SIG-M5 (cell line): ENCODE results near the gene HOXA13.

ENCODE experiments used
- DNase-seq: peaks from one replicate; lab custom pipeline; 2025; lab: John Stamatoyannopoulos, UW

HOXA13 gene

DNA sequence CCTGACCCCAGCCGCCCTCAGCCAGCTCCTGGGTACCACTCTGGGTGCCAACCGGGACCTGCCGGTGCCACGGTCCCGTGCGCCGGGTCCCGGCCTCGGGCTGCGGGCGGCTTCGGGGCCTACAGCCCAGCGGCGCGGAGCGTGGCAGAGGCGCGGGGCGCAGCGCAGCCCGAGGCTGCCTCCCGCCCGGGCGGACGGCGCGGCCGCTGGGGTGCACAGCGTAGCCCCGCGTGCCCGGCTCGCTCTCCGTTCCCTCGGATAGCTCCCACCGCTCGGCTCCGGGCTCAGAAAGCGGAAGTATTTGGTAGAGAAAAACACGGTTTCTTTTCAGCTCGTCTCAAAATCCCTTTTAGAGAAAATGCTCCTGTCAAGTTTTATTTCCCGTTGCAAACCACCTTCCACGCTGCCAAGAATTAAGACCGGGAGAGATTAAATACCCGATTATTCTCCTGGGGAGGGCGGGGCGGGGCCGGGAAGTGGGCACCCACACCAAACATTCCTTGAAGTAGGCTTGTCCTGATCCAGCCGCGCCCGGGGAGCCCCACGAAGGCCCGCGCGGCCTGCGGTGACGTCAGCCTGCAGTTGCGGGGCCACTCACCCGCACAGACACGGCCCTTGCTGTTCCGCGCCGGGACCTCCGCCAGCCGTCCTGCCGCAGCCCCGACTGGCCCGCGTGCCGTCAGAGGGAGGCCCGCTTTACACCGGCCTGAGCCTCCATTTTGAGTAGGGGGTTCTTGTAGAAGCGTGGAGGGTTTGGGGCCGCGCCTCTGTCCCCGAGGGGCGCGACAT lies 7.2 kb downstream of the HOXA13 start:
- no peak for DNase-seq

GRCh38 chr7:27191833-27192545 lies 7.9 kb downstream of the HOXA13 start:
- DNase-seq: no peak

- no peak for DNase-seq
Measured at GRCh38 chr7:27191161-27191731, 8.6 kb downstream of the HOXA13 start.

GRCh38 chr7:27189997-27190748 lies 9.7 kb downstream of the HOXA13 start:
- no peak for DNase-seq

GRCh38 chr7:27189295-27189996 lies 10.4 kb downstream of the HOXA13 start:
- no peak for DNase-seq

DNA sequence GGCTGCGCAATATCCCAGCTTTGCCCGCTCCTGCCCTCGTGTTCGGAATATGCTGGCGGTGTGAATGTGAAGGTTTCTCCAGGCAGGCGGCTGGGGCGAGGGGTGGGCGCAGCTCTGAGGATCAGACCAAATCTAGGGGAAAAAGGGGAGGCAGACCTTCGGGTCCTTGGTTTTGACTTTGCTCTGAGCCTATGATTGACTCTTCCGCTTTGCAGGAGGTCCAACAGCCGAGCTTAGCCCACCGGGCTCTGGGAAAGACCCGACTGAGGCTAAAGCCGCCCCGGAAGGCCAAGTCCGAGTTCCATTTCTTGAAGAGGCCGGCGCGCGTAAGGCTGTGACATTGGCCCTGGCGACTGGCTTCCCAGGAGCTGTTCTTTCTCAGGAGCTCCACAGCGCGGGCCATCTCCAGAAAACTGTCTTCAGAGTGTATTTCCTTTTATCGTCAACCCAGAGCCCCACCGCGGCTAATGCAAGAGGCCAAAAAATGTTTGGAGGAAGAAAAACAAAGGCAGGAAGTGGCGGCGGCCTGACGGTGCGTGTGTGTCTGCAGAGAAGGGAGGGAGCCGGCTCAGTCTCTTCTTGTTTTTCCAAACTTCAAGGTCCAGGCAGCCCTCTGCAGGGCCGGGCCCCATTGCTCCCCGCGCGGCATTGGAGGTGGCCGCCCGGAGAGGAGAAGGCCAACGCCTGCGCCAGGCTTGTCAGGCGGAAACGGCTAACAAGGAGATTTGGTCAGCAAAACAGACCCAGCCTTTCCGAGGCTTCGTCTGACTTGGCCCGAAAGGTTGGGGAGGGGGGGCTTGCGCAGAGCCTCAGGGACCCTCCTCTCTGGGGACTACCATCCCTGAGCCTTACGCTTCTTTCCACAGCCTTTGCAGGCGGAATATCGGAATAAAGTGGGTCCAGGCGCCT lies 11.3 kb downstream of the HOXA13 start:
- no peak for DNase-seq

DNA sequence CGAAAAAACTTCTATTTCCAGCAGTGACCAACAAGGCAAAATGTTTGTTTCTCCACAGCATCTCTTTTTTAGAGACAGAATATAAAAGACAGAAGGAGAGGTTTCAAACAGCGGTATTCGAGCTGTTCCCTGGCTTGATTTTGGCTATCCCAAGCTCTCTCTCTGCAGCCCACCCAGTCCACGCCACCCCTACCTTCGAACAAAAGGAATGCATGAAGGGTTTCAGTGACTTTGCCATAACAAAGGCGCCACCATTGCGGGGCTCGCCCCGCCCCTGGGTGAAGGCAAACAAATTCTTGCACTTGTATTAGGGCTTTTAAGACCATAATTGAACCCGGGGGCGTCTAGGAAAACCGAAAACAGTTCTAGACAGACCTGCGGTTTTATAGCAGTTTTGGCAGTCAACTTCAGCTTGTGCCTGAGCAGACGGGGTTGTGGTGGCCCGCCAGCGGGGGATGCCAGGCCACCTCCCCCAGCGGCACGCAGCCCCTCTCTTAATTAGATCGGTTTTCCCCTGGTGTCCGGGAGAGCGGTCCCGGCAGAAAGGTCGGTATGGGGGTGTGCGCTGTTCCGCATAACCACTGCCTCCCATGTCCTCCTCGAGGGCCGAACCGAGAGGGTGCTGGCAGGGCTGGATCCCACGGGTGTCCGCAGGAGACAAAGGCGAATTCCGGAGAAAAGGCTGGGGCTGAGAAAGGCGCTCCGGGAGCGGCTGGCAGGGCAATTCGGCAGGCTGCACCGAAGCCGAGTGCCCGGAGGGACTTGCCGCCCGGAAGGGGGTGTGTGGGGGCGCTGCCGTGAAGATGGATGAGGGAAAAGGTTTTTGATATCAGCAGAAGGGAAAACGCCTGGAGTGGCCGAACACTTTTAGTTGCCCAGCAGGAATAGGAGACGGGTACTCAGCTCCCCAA lies 12.2 kb downstream of the HOXA13 start:
- no peak for DNase-seq

DNA sequence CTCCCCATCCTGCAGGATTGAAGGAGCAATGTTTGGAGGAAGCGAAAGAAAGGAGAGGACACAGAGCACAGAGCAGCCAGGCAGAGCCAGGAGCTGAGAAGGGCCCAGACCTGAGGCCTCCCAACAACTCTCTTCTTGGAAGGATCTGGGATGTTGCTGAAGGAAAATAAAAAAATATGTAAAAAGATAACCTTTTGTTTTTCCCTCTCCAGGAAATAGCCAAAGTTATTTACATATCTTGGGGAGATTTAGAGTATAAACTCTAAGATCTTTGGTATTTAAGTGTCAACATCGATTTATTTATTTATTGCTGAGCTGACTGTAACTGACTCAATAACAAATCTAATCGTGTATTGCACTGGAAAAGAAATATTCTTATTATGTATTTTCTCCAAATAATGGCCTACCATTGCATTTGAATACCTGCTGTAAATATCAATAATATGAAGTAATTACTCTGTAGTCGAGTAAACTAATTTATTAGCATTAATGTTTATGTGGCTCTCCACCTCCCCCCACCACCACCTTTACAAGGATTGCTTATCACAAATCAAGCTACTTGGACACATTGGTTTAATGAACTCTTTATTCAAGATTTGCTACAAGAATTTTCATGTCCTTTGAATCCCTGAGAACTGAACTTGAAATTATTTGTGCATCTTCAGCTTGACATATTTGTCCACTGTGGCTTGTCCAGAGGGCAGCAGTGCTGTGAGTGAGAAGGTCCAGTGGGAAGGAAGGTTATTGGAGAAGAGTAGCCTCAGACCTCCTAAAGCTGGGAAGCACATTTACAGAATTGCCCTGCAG lies 13.0 kb downstream of the HOXA13 start:
- DNase-seq: no peak

- DNase-seq: no peak
Measured at GRCh38 chr7:27185854-27186667, 13.8 kb downstream of the HOXA13 start.

DNA sequence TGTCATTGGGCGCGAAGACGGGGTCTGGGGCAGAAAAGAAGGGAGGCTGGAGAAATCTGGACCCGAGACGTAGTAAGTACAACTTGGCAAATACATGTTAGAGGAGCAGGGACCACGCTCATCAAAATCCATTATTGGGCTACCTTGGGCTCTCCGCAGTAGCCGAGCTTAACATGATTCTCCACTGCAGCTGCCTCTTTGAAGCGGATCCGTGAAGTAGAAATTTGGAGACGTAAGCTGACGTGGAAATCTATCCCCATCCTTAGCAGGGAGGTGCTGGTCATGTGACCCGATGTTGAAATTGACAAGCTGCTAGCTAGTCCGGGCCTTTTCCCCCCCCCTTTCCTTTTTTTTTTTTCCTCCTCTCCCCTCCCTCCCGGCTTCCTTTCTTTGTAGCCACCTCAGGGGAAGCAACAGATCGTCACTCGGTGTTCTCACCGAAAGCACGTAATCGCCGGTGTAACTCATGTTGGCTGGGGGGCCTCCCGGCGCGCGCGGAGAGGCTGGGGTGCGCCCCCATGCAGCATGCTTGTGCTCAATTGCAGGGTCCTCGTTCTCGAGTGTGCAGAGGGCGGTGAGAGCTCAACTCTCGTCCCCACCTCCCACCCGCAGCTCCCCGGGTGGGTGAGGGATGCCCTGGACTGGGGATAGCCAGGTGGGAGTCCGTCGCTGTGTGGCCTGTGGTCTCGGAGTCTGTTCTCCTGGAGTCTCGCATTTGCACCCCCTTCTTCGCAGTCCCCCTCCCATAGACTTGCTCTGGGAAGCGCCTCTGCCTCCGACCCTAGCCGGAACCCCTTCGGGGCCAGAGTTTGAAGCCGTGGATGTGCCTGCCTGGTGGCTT lies 14.7 kb downstream of the HOXA13 start, which contains the start of gene HOXA11:
Gene HOXA11, minus strand, starts transcription at position 220 of the 841 bp plus-strand sequence. Its CDS starts 88 bp downstream, at position 132.
- no peak for DNase-seq

DNA sequence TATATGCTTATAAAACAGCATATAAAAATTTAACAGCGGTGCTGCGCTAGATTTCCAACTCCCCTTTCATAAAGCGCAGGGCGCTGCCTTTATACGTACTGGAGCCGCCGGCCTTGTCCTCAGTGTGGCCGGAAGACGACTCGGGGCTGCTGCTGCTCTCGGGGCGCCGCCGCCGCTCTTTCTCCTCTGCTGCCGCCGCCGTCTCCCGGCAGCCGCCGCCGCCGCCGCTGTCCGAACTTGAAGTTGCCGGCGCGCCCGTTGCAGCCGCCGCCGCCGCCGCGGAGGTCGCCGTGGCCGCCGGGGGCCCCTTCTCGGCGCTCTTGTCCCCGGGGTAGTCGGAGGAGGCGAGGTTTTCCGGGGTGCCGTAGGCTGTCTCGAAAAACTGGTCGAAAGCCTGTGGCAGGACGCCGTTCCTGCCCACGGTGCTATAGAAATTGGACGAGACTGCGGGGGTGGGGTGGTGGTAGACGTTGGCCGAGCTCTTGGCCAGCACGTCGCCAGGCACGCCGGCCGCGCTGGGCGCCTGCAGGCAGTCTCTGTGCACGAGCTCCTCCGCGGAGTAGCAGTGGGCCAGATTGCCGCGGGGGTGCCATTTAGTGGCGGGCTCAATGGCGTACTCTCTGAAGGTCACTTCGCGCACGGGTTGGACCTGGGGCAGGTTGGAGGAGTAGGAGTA lies 15.4 kb downstream of the HOXA13 start:
- DNase-seq: no peak

DNA sequence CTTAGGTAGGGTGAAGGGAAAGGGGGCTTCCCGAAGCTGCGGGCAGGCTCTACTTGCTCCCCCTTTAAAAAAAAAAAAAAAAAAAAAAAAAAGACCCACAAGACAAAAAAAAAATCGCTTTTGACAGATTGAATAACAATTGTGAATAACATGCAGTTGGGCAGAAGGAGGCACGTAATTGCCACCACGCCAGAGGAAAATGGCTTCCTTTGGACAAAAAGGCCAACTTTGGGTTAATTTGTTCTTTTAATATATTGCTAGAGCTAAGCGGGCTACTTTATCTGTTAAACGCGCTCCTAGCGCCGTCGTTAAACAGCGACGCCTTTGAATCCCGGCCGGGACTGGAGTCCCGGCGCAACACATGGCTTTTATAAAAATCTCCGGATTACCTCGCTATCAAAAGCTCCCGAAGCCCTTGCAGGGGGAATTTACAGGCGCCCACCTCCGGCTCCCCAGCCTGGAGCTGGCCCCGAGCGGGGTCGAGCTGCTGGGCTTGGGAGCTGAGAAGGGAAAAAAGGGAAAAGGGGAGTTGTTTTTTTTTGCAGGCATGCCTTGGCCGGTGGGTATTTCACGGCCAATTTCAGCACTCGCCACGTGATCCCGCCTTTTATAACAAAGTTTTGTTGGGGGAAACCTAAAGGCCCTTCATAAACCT lies 16.1 kb downstream of the HOXA13 start:
- no peak for DNase-seq

DNA sequence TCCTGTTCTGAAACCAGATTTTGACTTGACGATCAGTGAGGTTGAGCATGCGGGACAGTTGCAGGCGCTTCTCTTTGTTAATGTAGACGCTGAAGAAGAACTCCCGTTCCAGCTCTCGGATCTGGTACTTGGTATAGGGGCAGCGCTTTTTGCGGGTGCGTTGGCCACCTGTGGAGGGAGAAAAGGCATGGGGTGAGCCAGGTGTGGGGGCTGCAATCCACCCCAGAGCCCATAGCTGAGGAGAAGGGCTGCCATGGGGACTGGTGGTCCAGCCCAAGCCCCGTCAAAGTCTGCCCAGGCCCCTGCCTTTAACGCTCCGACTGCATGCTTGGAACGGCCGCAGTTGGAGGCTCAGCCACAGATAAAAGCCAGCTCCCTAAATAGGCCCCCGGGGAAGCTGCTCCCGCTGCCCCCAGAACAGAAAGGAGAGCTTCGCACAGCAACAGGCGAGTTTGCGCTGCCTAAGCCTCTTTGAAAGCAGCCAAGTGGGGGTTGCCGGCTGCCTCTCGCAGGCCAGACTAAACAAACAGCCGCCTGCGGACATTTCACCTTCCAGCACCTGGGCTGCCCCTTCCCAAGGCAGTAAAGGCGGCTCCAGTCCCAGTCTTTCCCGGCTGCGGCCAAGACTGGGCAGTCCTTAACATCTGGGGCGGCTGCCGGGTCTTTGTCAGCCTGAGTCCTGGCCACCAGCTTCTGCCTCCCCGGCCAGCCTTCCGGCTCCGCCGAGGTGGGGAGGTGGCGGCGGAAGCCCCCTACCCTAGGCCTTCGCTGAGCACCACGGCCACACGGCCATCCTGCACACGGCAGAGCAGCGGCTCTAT lies 16.8 kb downstream of the HOXA13 start:
- DNase-seq: no peak

DNA sequence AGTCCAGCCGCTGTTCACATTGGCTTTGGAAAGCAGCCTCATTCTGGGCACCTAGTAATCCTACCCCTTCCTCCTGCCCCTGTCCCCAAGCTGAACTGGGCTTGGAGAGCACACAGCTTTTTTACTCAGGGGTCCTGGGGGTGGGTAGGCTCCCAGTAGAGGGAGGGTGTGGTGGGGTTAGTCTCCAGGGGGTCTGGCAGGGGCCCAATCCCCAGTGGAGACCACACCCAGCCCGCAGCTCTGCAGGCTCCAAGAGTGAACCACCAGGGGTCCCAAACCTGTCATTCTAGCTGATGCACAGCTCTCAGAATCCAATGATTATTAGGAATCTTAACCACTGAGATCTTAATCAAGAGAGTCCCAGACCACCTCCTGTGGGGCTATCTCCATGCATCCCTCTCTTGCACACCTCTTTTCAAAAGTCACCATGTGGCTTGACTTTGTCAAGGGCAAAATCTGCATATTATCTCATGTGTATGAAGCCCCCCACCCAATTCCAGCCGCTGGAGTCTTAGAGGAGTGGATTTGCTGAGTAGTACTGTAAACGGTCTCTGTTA lies 17.5 kb downstream of the HOXA13 start:
- no peak for DNase-seq
